ENCODE results near the gene MTG2.

MTG2 gene

GRCh38 chr20:62203378-62204030, 20.7 kb downstream of the MTG2 start:
- DNase-seq (ENCODE audit: low read depth in 1 of 2, low spot score in 1 of 2): no peak

- DNase-seq (ENCODE audit: low read depth in 1 of 2, low spot score in 1 of 2): no peak
These were observed 23.0 kb downstream of the MTG2 start for GRCh38 chr20:62205618-62206387.

- no peak for DNase-seq (ENCODE audit: low read depth in 1 of 2, low spot score in 1 of 2)
These were observed 23.6 kb downstream of the MTG2 start for GRCh38 chr20:62206388-62206775.

GRCh38 chr20:62208061-62208794, 25.4 kb downstream of the MTG2 start:
- no peak for DNase-seq (ENCODE audit: low read depth in 1 of 2, low spot score in 1 of 2)

- no peak for DNase-seq (ENCODE audit: low read depth in 1 of 2, low spot score in 1 of 2)
These were observed 26.2 kb downstream of the MTG2 start for GRCh38 chr20:62208795-62209755.

- DNase-seq (ENCODE audit: low read depth in 1 of 2, low spot score in 1 of 2): no peak
These were observed 27.1 kb downstream of the MTG2 start for GRCh38 chr20:62209850-62210495.

- DNase-seq (ENCODE audit: low read depth in 1 of 2, low spot score in 1 of 2): no peak
These were observed 27.6 kb downstream of the MTG2 start for GRCh38 chr20:62210496-62210855.

- DNase-seq (ENCODE audit: low read depth in 1 of 2, low spot score in 1 of 2): no peak
These were observed 28.4 kb downstream of the MTG2 start for GRCh38 chr20:62211216-62211615.

- no peak for DNase-seq (ENCODE audit: low read depth in 1 of 2, low spot score in 1 of 2)
These were observed 29.0 kb downstream of the MTG2 start for GRCh38 chr20:62211769-62212288.

- no peak for DNase-seq (ENCODE audit: low read depth in 1 of 2, low spot score in 1 of 2)
These were observed 29.5 kb downstream of the MTG2 start for GRCh38 chr20:62212299-62212698.

- no peak for DNase-seq (ENCODE audit: low read depth in 1 of 2, low spot score in 1 of 2)
These were observed 31.2 kb downstream of the MTG2 start for GRCh38 chr20:62214067-62214466.

GRCh38 chr20:62215020-62215990, 32.5 kb downstream of the MTG2 start:
- DNase-seq (ENCODE audit: low read depth in 1 of 2, low spot score in 1 of 2): no peak

GRCh38 chr20:62215991-62216635, 33.3 kb downstream of the MTG2 start:
- no peak for DNase-seq (ENCODE audit: low read depth in 1 of 2, low spot score in 1 of 2)

- DNase-seq (ENCODE audit: low read depth in 1 of 2, low spot score in 1 of 2): no peak
These were observed 34.1 kb downstream of the MTG2 start for GRCh38 chr20:62216636-62217566.

GRCh38 chr20:62217913-62218773, 35.3 kb downstream of the MTG2 start:
- DNase-seq (ENCODE audit: low read depth in 1 of 2, low spot score in 1 of 2): no peak

- DNase-seq (ENCODE audit: low read depth in 1 of 2, low spot score in 1 of 2): no peak
These were observed 36.5 kb downstream of the MTG2 start for GRCh38 chr20:62219101-62219991.

Data from activated CD4-positive, alpha-beta T cell treated with anti-CD3 and anti-CD28 coated beads, Interleukin-2, amount 50 U/mL, for 24 hours (primary cell).